IMR-90 (cell line): ENCODE measurements around the gene TBX20. TPM values are rescaled to one million over a fixed set of nuclear protein-coding genes. Genes with fewer than 3 reads are reported as not detected.
"Not testable (repeated sequence)": the region's sequence is repeated elsewhere in the genome, so short reads cannot be mapped to it uniquely, and the experiment has no call there.

Experiments used
- ATAC-seq: fragments of 200-7000 bp; cut with Tn5 transposase; 2 replicates; pipeline ENCODE4 v1.9.1; 2020; ENCODE audit warnings: low read depth, mild to moderate bottlenecking, moderate library complexity
- BruUV-seq: library from RNA; stranded (reverse); fragments of 400-500 nt; replicated peaks from 2 replicates; lab custom pipeline; 2021; lab: Mats Ljungman, UMichigan
- CTCF ChIA-PET: fragments of 300-600 bp; formaldehyde crosslinking; extraction: SDS; loops from one replicate; lab custom pipeline; 2021; ENCODE audit warnings: antibody characterized with exemption; lab: Yijun Ruan, JAX
- POLR2A ChIA-PET: fragments of 300-600 bp; sonication (Branson Sonifier 250); formaldehyde crosslinking; loops from one replicate; lab custom pipeline; 2022; ENCODE audit warnings: antibody characterized with exemption; ENCODE audit not compliant: unreplicated experiment; lab: Charles Lee
- DNase-seq: peaks from one replicate; pipeline ENCODE4 v3.0.0; 2013
- H2AFZ ChIP-seq: replicated peaks from 2 replicates; pipeline ENCODE3; 2013; ENCODE audit warnings: low read length, mild to moderate bottlenecking; ENCODE audit not compliant: poor library complexity
- H2AK5ac ChIP-seq: 2 replicates; pipeline ENCODE4 v1.6.1; 2013; ENCODE audit warnings: low read depth, low read length, inconsistent platforms
- H2AK9ac ChIP-seq: replicated peaks from 2 replicates; pipeline ENCODE3; 2013; ENCODE audit warnings: mild to moderate bottlenecking, low read depth, low read length, moderate library complexity; ENCODE audit not compliant: poor library complexity
- H2BK120ac ChIP-seq: 2 replicates; pipeline ENCODE4 v1.6.1; 2013; ENCODE audit warnings: low read depth, low read length, inconsistent platforms
- H2BK15ac ChIP-seq: 3 replicates; pipeline ENCODE4 v1.6.1; 2013; ENCODE audit warnings: low read depth, low read length, inconsistent platforms
- H2BK20ac ChIP-seq: 2 replicates; pipeline ENCODE4 v1.6.1; 2013; ENCODE audit warnings: low read depth, mild to moderate bottlenecking, inconsistent platforms, low read length, moderate library complexity
- H2BK5ac ChIP-seq: 2 replicates; pipeline ENCODE4 v1.6.1; 2013; ENCODE audit warnings: mild to moderate bottlenecking, low read depth, low read length, inconsistent platforms; ENCODE audit not compliant: poor library complexity, severe bottlenecking
- H3K14ac ChIP-seq: replicated peaks from 2 replicates; pipeline ENCODE4 v1.6.1; 2013; ENCODE audit warnings: low read depth, low read length, inconsistent platforms
- H3K18ac ChIP-seq: 2 replicates; pipeline ENCODE4 v1.6.1; 2013; ENCODE audit warnings: low read depth, low read length, control low read depth
- H3K23ac ChIP-seq: 2 replicates; pipeline ENCODE4 v1.6.1; 2013; ENCODE audit warnings: low read depth, low read length, inconsistent platforms
- H3K27ac ChIP-seq: 2 replicates; pipeline ENCODE4 v1.5.1; 2013; ENCODE audit warnings: mild to moderate bottlenecking, control low read depth, low read length; ENCODE audit not compliant: insufficient read depth
- H3K27me3 ChIP-seq: 2 replicates; pipeline ENCODE4 v1.6.1; 2013; ENCODE audit warnings: low read length; ENCODE audit not compliant: control insufficient read depth, insufficient read depth
- H3K36me3 ChIP-seq: 2 replicates; pipeline ENCODE4 v1.6.1; 2013; ENCODE audit warnings: low read length, mixed read lengths; ENCODE audit not compliant: control insufficient read depth, insufficient read depth
- H3K4ac ChIP-seq: 2 replicates; pipeline ENCODE4 v1.6.1; 2013; ENCODE audit warnings: low read depth, low read length, inconsistent platforms
- H3K4me1 ChIP-seq: 2 replicates; pipeline ENCODE4 v1.6.1; 2013; ENCODE audit warnings: low read length, mixed read lengths; ENCODE audit not compliant: control insufficient read depth, insufficient read depth
- H3K4me2 ChIP-seq: 2 replicates; pipeline ENCODE4 v1.6.1; 2013; ENCODE audit warnings: low read depth, mild to moderate bottlenecking, control low read depth, low read length, moderate library complexity
- H3K4me3 ChIP-seq: 2 replicates; pipeline ENCODE4 v1.5.1; 2013; ENCODE audit warnings: low read depth, mild to moderate bottlenecking, control low read depth, low read length, moderate library complexity; ENCODE audit not compliant: insufficient read depth
- H3K56ac ChIP-seq: 2 replicates; pipeline ENCODE4 v1.6.1; 2013; ENCODE audit warnings: low read length, inconsistent platforms; ENCODE audit not compliant: insufficient read depth; ENCODE audit errors: extremely low read depth
- H3K79me1 ChIP-seq, 2 experiments: 2 replicates each; pipeline ENCODE4 v1.6.1; 2013; ENCODE audit warnings: low read length in 2 of 2, inconsistent platforms in 1 of 2, low read depth in 1 of 2
- H3K9ac ChIP-seq: 2 replicates; pipeline ENCODE4 v1.6.1; 2013; ENCODE audit warnings: low read depth, low read length, control low read depth
- H3K9me1 ChIP-seq: 2 replicates; pipeline ENCODE4 v1.6.1; 2013; ENCODE audit warnings: low read length, inconsistent platforms; ENCODE audit not compliant: insufficient read depth
- H3K9me3 ChIP-seq: 2 replicates; pipeline ENCODE4 v1.6.1; 2013; ENCODE audit warnings: low read length; ENCODE audit not compliant: control insufficient read depth, insufficient read depth
- H4K20me1 ChIP-seq: 2 replicates; pipeline ENCODE4 v1.6.1; 2013; ENCODE audit warnings: low read length, inconsistent platforms; ENCODE audit not compliant: insufficient read depth
- H4K5ac ChIP-seq: 2 replicates; pipeline ENCODE4 v1.6.1; 2013; ENCODE audit warnings: mild to moderate bottlenecking, low read depth, low read length, control low read depth
- H4K8ac ChIP-seq, 2 experiments: 2 replicates each; pipeline ENCODE4 v1.6.1; 2013; ENCODE audit warnings: low read depth in 2 of 2, low read length in 2 of 2, control low read depth in 1 of 2, inconsistent platforms in 1 of 2
- H4K91ac ChIP-seq: 2 replicates; pipeline ENCODE4 v1.6.1; 2013; ENCODE audit warnings: low read depth, low read length, inconsistent platforms; ENCODE audit not compliant: insufficient read depth
- WGBS, 2 experiments: methylation state at CpG; one replicate each; pipeline versions ENCODE4 v1.1.5 to v1.1.7; 2013; ENCODE audit warnings: missing lambda C conversion rate in 2 of 2; ENCODE audit not compliant: insufficient read length in 1 of 2; ENCODE audit errors: extremely low coverage in 2 of 2; 5-methylcytosine and 5-hydroxymethylcytosine counted together
- dilution Hi-C: fragments of 300-500 bp; cut with HindIII; formaldehyde crosslinking; loops from one replicate; pipeline ENCODE4 v1.14.3; 2018; ENCODE audit warnings: low sequenced_read_pairs; ENCODE audit not compliant: unreplicated experiment
- in situ Hi-C: fragments of 300-500 bp; cut with MboI; formaldehyde crosslinking; loops from 3 replicates; pipeline ENCODE4 v1.14.3; 2019; ENCODE audit warnings: low sequenced_read_pairs, inconsistent platforms, mixed read lengths
- intact Hi-C: fragments of 100-400 bp; cut with micrococcal nuclease; formaldehyde crosslinking; loops from 2 replicates; pipeline ENCODE4 v1.10.0; 2022
- polyA plus RNA-seq, 3 experiments: library from polyadenylated mRNA; depleted of rRNA; stranded (reverse); fragments of >200 nt; gene quantifications; 2 replicates each; pipeline ENCODE4 v1.2.3, GENCODE V29; 2012; ENCODE audit warnings: low replicate concordance in 1 of 3
- total RNA-seq: library from RNA; depleted of rRNA; stranded (reverse); fragments of >200 nt; gene quantifications from 2 replicates; pipeline ENCODE4 v1.2.3, GENCODE V29; 2012

TBX20 gene
- total and polyA plus RNA-seq, 2 of the 4 experiments (the other 2 are of a cell fraction): 0.15 to 0.36 TPM

DNA sequence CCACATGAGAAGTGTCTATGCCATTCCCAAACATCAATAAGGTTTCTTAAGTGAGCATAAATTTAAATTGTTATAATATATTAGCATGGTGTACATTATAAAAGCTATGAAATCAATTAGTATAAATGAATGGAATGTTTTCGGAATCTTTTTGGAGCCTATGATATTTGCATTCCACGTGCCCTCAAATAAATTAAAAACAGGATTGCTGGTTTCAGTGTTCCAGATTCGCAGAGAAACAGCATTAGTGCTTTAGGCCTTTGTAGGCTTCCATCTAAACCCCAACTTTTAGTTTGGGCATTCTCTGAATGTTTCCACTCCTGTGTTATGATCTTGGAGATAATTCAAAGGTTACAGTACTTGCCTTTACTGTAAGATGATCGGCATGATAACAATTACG lies 15.4 kb downstream of the TBX20 start:
- H4K8ac ChIP-seq, H2BK20ac ChIP-seq, dilution Hi-C loops, ATAC-seq, H3K9ac ChIP-seq, H4K20me1 ChIP-seq, H3K27ac ChIP-seq, H3K4me3 ChIP-seq, H2AK9ac ChIP-seq, H3K9me3 ChIP-seq, POLR2A ChIA-PET, intact Hi-C loops, H4K5ac ChIP-seq, H3K23ac ChIP-seq, H3K79me1 ChIP-seq, H2BK15ac ChIP-seq, H3K9me1 ChIP-seq, H3K18ac ChIP-seq, H3K36me3 ChIP-seq, CTCF ChIA-PET, in situ Hi-C loops, DNase-seq, H2BK5ac ChIP-seq, H2AK5ac ChIP-seq, H3K4me1 ChIP-seq, H3K56ac ChIP-seq, H4K91ac ChIP-seq, H3K4me2 ChIP-seq, H3K4ac ChIP-seq, H3K27me3 ChIP-seq, H2BK120ac ChIP-seq, H3K14ac ChIP-seq, BruUV-seq, H2AFZ ChIP-seq: not testable (repeated sequence)
- WGBS, 2 experiments: no CpG with 5 or more reads among the region's 5 CpGs
